HepG2 (cell line): Measurements from ENCODE around the gene MPZL3. TPM values are rescaled to one million over a fixed set of nuclear protein-coding genes. Genes with fewer than 3 reads are reported as not detected.

Source experiments
- ATAC-seq: fragments of 200-7000 bp; cut with Tn5 transposase; 3 replicates; pipeline ENCODE4 v1.9.1; 2020; ENCODE audit warnings: mild to moderate bottlenecking, moderate library complexity
- BruUV-seq: library from RNA; stranded (reverse); fragments of 400-500 nt; replicated peaks from 2 replicates; lab custom pipeline; 2021; lab: Mats Ljungman, UMichigan
- CTCF ChIA-PET: fragments of 300-600 bp; formaldehyde crosslinking; extraction: SDS; loops from one replicate; lab custom pipeline; 2021; ENCODE audit warnings: low total read pairs, inconsistent platforms, low intra/inter-chr PET ratio; lab: Yijun Ruan, JAX
- POLR2A ChIA-PET: fragments of 350-600 bp; sonication (Branson Sonifier 250); formaldehyde crosslinking; loops from one replicate; lab custom pipeline; 2020; ENCODE audit warnings: antibody characterized with exemption, inconsistent platforms; lab: Yijun Ruan, JAX
- DNase-seq: peaks from one replicate; pipeline ENCODE4 v3.0.0-alpha.2; 2015; ENCODE audit warnings: low spot score
- FAIRE-seq: peaks from 3 replicates; lab custom pipeline; 2011; peaks lifted over from hg19 to GRCh38; lab: Jason Lieb, UNC
- H2AFZ ChIP-seq: one replicate; pipeline ENCODE4 v1.6.1; 2011; ENCODE audit warnings: low read length, inconsistent platforms
- H3K27ac ChIP-seq: fragments of 300-600 bp; 3 replicates; pipeline ENCODE4 v1.8.0; 2011; ENCODE audit warnings: mixed run types, mild to moderate bottlenecking, mixed read lengths, low read length, inconsistent platforms; ENCODE audit not compliant: insufficient read depth; ENCODE audit errors: extremely low read length
- H3K27me3 ChIP-seq, 2 experiments: fragments of 200-600 bp in 1 of 2; 2 replicates in 1 of 2; 3 replicates in 1 of 2; pipeline versions ENCODE4 v1.6.0 to v1.8.0; 2011; ENCODE audit warnings: low read length in 2 of 2, mild to moderate bottlenecking in 2 of 2, moderate library complexity in 2 of 2, inconsistent platforms in 1 of 2; ENCODE audit not compliant: insufficient read depth in 2 of 2, control insufficient read depth in 1 of 2
- H3K36me3 ChIP-seq, 2 experiments: fragments of 200-600 bp in 1 of 2; replicated peaks in 1 of 2; 2 replicates in 1 of 2; 3 replicates in 1 of 2; pipeline versions ENCODE4 v1.5.1 to v1.8.0; 2011; ENCODE audit warnings: low read length in 2 of 2, inconsistent platforms in 1 of 2; ENCODE audit not compliant: insufficient read depth in 2 of 2, control insufficient read depth in 1 of 2
- H3K4me1 ChIP-seq: 2 replicates; pipeline ENCODE4 v1.5.1; 2012; ENCODE audit warnings: low read length, inconsistent platforms; ENCODE audit not compliant: insufficient read depth
- H3K4me2 ChIP-seq: 2 replicates; pipeline ENCODE4 v1.6.0; 2011; ENCODE audit warnings: low read depth, low read length, inconsistent platforms
- H3K4me3 ChIP-seq, 3 experiments: fragments of 200-600 bp in 1 of 3; sonication (generic), shearing (Covaris generic) in 1 of 3; replicated peaks in 1 of 3; 2 replicates each; pipeline ENCODE4 v1.5.1; 2011 to 2016; ENCODE audit warnings: low read length in 3 of 3, inconsistent platforms in 2 of 3, low read depth in 2 of 3, mild to moderate bottlenecking in 2 of 3, control low read depth in 1 of 3, mixed read lengths in 1 of 3; ENCODE audit not compliant: insufficient read depth in 1 of 3
- H3K79me2 ChIP-seq: one replicate; pipeline ENCODE4 v1.6.1; 2011; ENCODE audit warnings: low read length, inconsistent platforms; ENCODE audit not compliant: insufficient read depth
- H3K9ac ChIP-seq: 2 replicates; pipeline ENCODE4 v1.6.0; 2011; ENCODE audit warnings: mild to moderate bottlenecking, low read depth, low read length, inconsistent platforms; ENCODE audit not compliant: insufficient read depth
- H3K9me3 ChIP-seq: 2 replicates; pipeline ENCODE4 v1.5.1; 2012; ENCODE audit warnings: mild to moderate bottlenecking, low read length
- H4K20me1 ChIP-seq: 2 replicates; pipeline ENCODE4 v1.6.0; 2011; ENCODE audit warnings: inconsistent platforms, mild to moderate bottlenecking, low read length, moderate library complexity; ENCODE audit not compliant: insufficient read depth
- ARID5B ChIP-seq: IDR thresholded peaks from 2 replicates; pipeline ENCODE4 v1.4.0; 2020; ENCODE audit warnings: mild to moderate bottlenecking, missing genetic modification reagents
- CHCHD3 ChIP-seq: sonication (generic); formaldehyde crosslinking; IDR thresholded peaks from 2 replicates; pipeline ENCODE4 v1.8.0; 2022; ENCODE audit warnings: mild to moderate bottlenecking, missing genetic modification reagents, moderate library complexity
- FLYWCH1 ChIP-seq: sonication (generic); formaldehyde crosslinking; IDR thresholded peaks from 2 replicates; pipeline ENCODE4 v1.8.1; 2023; ENCODE audit warnings: mild to moderate bottlenecking, missing genetic modification reagents
- FOSL1 ChIP-seq: sonication (generic); formaldehyde crosslinking; IDR thresholded peaks from 2 replicates; pipeline ENCODE4 v1.9.0; 2021; ENCODE audit warnings: missing genetic modification reagents, borderline replicate concordance
- FOXA1 ChIP-seq, 2 experiments: fragments of 450-650 bp in 1 of 2; sonication (generic) in 1 of 2; formaldehyde crosslinking in 1 of 2; IDR thresholded peaks; 2 replicates each; pipeline versions ENCODE4 v1.4.0 to v1.6.1; 2016 to 2020; ENCODE audit warnings: missing genetic modification reagents in 1 of 2
- GLI4 ChIP-seq: sonication (generic); formaldehyde crosslinking; IDR thresholded peaks from 2 replicates; pipeline ENCODE4 v1.5.1; 2020; ENCODE audit warnings: missing genetic modification reagents, mild to moderate bottlenecking, moderate library complexity, borderline replicate concordance
- KAT8 ChIP-seq: IDR thresholded peaks from 2 replicates; pipeline ENCODE4 v1.6.1; 2016; ENCODE audit warnings: missing genetic modification reagents, missing compliant biosample characterization
- MAFF ChIP-seq: IDR thresholded peaks from 2 replicates; pipeline ENCODE4 v1.6.1; 2011; ENCODE audit warnings: low read depth, low read length, improper control_type of control experiment
- NFIC ChIP-seq: IDR thresholded peaks from 2 replicates; pipeline ENCODE4 v1.6.1; 2012; ENCODE audit warnings: mild to moderate bottlenecking, low read length, inconsistent platforms
- RBM39 ChIP-seq: fragments of 200-400 bp; formaldehyde crosslinking; IDR thresholded peaks from one replicate; pipeline ENCODE4 v1.6.1; 2018; ENCODE audit warnings: antibody characterized with exemption, mild to moderate bottlenecking, low read depth, low read length; ENCODE audit not compliant: poor library complexity, severe bottlenecking
- RXRB ChIP-seq: IDR thresholded peaks from 2 replicates; pipeline ENCODE4 v1.6.1; 2016; ENCODE audit warnings: borderline replicate concordance, missing genetic modification reagents, missing compliant biosample characterization
- SAP130 ChIP-seq: IDR thresholded peaks from 2 replicates; pipeline ENCODE4 v1.6.1; 2016; ENCODE audit warnings: low read depth
- ZFX ChIP-seq: sonication (generic); formaldehyde crosslinking; IDR thresholded peaks from 2 replicates; pipeline ENCODE4 v1.4.0; 2020; ENCODE audit warnings: mild to moderate bottlenecking, low read depth, missing genetic modification reagents, moderate library complexity
- ZNF382 ChIP-seq: sonication (generic); formaldehyde crosslinking; IDR thresholded peaks from 2 replicates; pipeline ENCODE4 v1.5.0; 2020; ENCODE audit warnings: missing genetic modification reagents, mild to moderate bottlenecking, borderline replicate concordance
- ZNF503 ChIP-seq: sonication (generic); formaldehyde crosslinking; IDR thresholded peaks from 2 replicates; pipeline ENCODE4 v1.4.0; 2020; ENCODE audit warnings: missing genetic modification reagents
- ZNF644 ChIP-seq: IDR thresholded peaks from 2 replicates; pipeline ENCODE4 v1.6.1; 2016; ENCODE audit warnings: low read depth
- ZNF720 ChIP-seq: sonication (generic); formaldehyde crosslinking; IDR thresholded peaks from 2 replicates; pipeline ENCODE4 v1.4.0; 2020; ENCODE audit warnings: missing genetic modification reagents
- WGBS: methylation state at CpG from one replicate; pipeline ENCODE4 v1.1.6; 2017; ENCODE audit warnings: low lambda C conversion rate; 5-methylcytosine and 5-hydroxymethylcytosine counted together
- in situ Hi-C: cut with HindIII; loops from 2 replicates; pipeline ENCODE4 v1.10.0; 2017; ENCODE audit warnings: low pct_unique_long_range_greater_than_20kb; ENCODE audit not compliant: extremely low pct_ligation_motif_present
- intact Hi-C: fragments of 100-400 bp; cut with micrococcal nuclease; formaldehyde crosslinking; loops from one replicate; pipeline ENCODE4 v1.10.0; 2022; ENCODE audit not compliant: unreplicated experiment
- polyA plus RNA-seq, 8 experiments: library from polyadenylated mRNA; depleted of rRNA in 3 of 8; stranded (reverse) in 7 of 8; unstranded in 1 of 8; fragments of >200 nt; fragmentation: Illumina TruSeq in 4 of 8; extraction: Trizol in 4 of 8; gene quantifications; 2 replicates each; pipeline versions ENCODE4 v1.2.1 to v1.2.3, GENCODE V29; 2011 to 2016; ENCODE audit warnings: low read depth in 4 of 8, missing spikeins in 1 of 8, mixed read lengths in 1 of 8; ENCODE audit not compliant: insufficient read depth in 1 of 8
- total RNA-seq, 5 experiments: library from RNA; depleted of rRNA; stranded (reverse); fragments of >200 nt; fragmentation: Illumina TruSeq; extraction: Trizol; gene quantifications; 2 replicates each; pipeline ENCODE4 v1.2.3, GENCODE V29; 2016; ENCODE audit warnings: low read depth in 1 of 5

Gene MPZL3
- total and polyA plus RNA-seq, 2 of the 13 experiments (the other 11 are each of a cell fraction or from before 2014, with no cell fraction given), result 5.3 to 9.3 TPM

- Histone ChIP-seq H4K20me1 (no peaks in the 10 kb centered on the region), H3K27ac (peak overlapping the region; percentile 95), H3K9ac (peak overlapping the region; percentile 59), H3K27me3 (no peaks in the 10 kb centered on the region), H2AFZ (no peak overlapping the region), H3K4me3 (no peak overlapping the region), H3K4me1 (peaks cover 72% of the 10 kb centered on the region), H3K4me2 (peak overlapping the region; percentile 34), H3K79me2 (no peaks in the 10 kb centered on the region), H3K9me3 (no peaks in the 10 kb centered on the region), H3K36me3 (no peaks in the 10 kb centered on the region)
- BruUV-seq, result no TSS peak
- WGBS, result 71% methylated on average over 2 of the region's 2 CpGs
- DNase-seq, result peak; percentile 51
- CTCF ChIA-PET, result no interaction called here
- ATAC-seq, result no peak
- intact Hi-C loops, result no loop called here
- POLR2A ChIA-PET, result interaction anchor here (1.1 to 4.1 kb wide), 4 partner anchors 11 to 38 kb away, joined by 3 to 49 read pairs (median 21); partner anchors contain the start of gene MPZL3
- FAIRE-seq, result no peak
- in situ Hi-C loops, result no loop called here
- TF ChIP-seq MAFF (peak; percentile 99), CHCHD3 (no peak), ZNF644 (CRISPR knock-in tag) (0 out of 2 replicates have a peak, but pooled peaks have one; percentile 30), FOSL1 (CRISPR knock-in tag) (peak; percentile 25; the same call in 1 of the 2 replicates), ZFX (CRISPR knock-in tag) (no peak), RXRB (CRISPR knock-in tag) (peak; percentile 49; the same call in 1 of the 2 replicates), RBM39 (no peak), NFIC (0 out of 2 replicates have a peak, but pooled peaks have one; percentile 49), FOXA1 (IDR thresholded peaks at IDR 0.05) (no peak), FOXA1 (CRISPR knock-in tag; IDR thresholded peaks at IDR 0.05) (0 out of 2 replicates have a peak, but pooled peaks have one; percentile 15), ZNF503 (CRISPR knock-in tag) (0 out of 2 replicates have a peak, but pooled peaks have one; percentile 22), ZNF382 (CRISPR knock-in tag) (no peak), ARID5B (CRISPR knock-in tag) (peak; percentile 50; the same call in 1 of the 2 replicates), ZNF720 (CRISPR knock-in tag) (no peak), GLI4 (CRISPR knock-in tag) (no peak), FLYWCH1 (CRISPR knock-in tag) (no peak), SAP130 (0 out of 2 replicates have a peak, but pooled peaks have one; percentile 29), KAT8 (CRISPR knock-in tag) (no peak)
Measured at GRCh38 chr11:118213781-118214180, 38.4 kb downstream of the MPZL3 start.
